Kidney (tissue), 14 donors: Measurements from ENCODE around the gene MKRN3. TPM values are rescaled to one million over a fixed set of nuclear protein-coding genes. Genes with fewer than 3 reads are reported as not detected.

Experiments
- DNase-seq, 5 donors: peaks; one replicate each; pipeline ENCODE4 v3.0.0-alpha.2; 2013 to 2020
- FAIRE-seq: peaks from 2 replicates; lab custom pipeline; 2012; peaks lifted over from hg19 to GRCh38; lab: Jason Lieb, UNC
- H3K27ac ChIP-seq, 2 donors: one replicate each; pipeline ENCODE4 v1.7.0; 2013; ENCODE audit warnings: low read depth in 2 of 2, low read length in 2 of 2, inconsistent platforms in 1 of 2
- H3K27me3 ChIP-seq: one replicate; pipeline ENCODE4 v1.7.1; 2013; ENCODE audit warnings: low read length, inconsistent platforms; ENCODE audit not compliant: control insufficient read depth, insufficient read depth
- H3K36me3 ChIP-seq, 3 donors: one replicate each; pipeline versions ENCODE4 v1.7.0 to v1.7.1; 2013; ENCODE audit warnings: low read length in 3 of 3, control low read depth in 1 of 3, inconsistent platforms in 1 of 3; ENCODE audit not compliant: insufficient read depth in 3 of 3, control insufficient read depth in 2 of 3
- H3K4me1 ChIP-seq, 3 donors: one replicate each; pipeline versions ENCODE4 v1.7.0 to v1.7.1; 2013; ENCODE audit warnings: low read length in 3 of 3, inconsistent platforms in 1 of 3, low read depth in 1 of 3; ENCODE audit not compliant: control insufficient read depth in 2 of 3, insufficient read depth in 2 of 3
- H3K4me3 ChIP-seq, 3 donors: one replicate each; pipeline versions ENCODE4 v1.7.0 to v1.8.1; 2013; ENCODE audit warnings: low read length in 3 of 3, control low read depth in 1 of 3, inconsistent platforms in 1 of 3
- H3K9ac ChIP-seq, 3 donors: one replicate each; pipeline versions ENCODE4 v1.7.0 to v1.7.1; 2013; ENCODE audit warnings: low read length in 3 of 3, control low read depth in 1 of 3, inconsistent platforms in 1 of 3
- H3K9me3 ChIP-seq, 3 donors: one replicate each; pipeline versions ENCODE4 v1.7.0 to v1.7.1; 2013; ENCODE audit warnings: low read length in 3 of 3, control low read depth in 1 of 3, inconsistent platforms in 1 of 3; ENCODE audit not compliant: control insufficient read depth in 2 of 3, insufficient read depth in 1 of 3
- intact Hi-C: fragments of 100-400 bp; cut with DNase I; formaldehyde crosslinking; loops from one replicate; pipeline ENCODE4 v1.11.1; 2022
- polyA plus RNA-seq: library from polyadenylated mRNA; stranded (reverse); fragments of 350-450 nt; fragmentation: Illumina TruSeq; extraction: RNeasy Lipid Tissue Mini Kit (QIAGEN cat#74804); gene quantifications from one replicate; pipeline ENCODE4 v1.2.3, GENCODE V29; 2014; ENCODE audit warnings: low read depth, low replicate concordance; ENCODE audit not compliant: insufficient read depth
- total RNA-seq: library from RNA; stranded (reverse); fragmentation: NEBNext Ultra II Directional; extraction: Animal tissue kit (Norgen Biotek cat#: 25700); gene quantifications from one replicate; pipeline ENCODE4 v1.2.1, GENCODE V29; 2021
- TF ChIP-seq, protein P1 (sequence below): IDR thresholded peaks from 3 replicates; pipeline ENCODE4 v1.5.1; 2012; ENCODE audit warnings: mild to moderate bottlenecking, moderate library complexity, borderline replicate concordance; ENCODE audit not compliant: insufficient read depth; ENCODE audit errors: extremely low read depth
- donor health status: control.
- donor health status: control.
- donor health status: control.
- donor health status: control.
- donor health status: control.
- donor health status: DM: yes; HTN: yes; CAD: no.
- donor health status: Normal renal cell carcinoma (clear cell type).

Gene MKRN3
- total and polyA plus RNA-seq, 2 donors from 2014 or later, result not detected

GRCh38 chr15:23599053-23599452 lies 33.6 kb downstream of the MKRN3 start:
- TF ChIP-seq, protein P1, sequence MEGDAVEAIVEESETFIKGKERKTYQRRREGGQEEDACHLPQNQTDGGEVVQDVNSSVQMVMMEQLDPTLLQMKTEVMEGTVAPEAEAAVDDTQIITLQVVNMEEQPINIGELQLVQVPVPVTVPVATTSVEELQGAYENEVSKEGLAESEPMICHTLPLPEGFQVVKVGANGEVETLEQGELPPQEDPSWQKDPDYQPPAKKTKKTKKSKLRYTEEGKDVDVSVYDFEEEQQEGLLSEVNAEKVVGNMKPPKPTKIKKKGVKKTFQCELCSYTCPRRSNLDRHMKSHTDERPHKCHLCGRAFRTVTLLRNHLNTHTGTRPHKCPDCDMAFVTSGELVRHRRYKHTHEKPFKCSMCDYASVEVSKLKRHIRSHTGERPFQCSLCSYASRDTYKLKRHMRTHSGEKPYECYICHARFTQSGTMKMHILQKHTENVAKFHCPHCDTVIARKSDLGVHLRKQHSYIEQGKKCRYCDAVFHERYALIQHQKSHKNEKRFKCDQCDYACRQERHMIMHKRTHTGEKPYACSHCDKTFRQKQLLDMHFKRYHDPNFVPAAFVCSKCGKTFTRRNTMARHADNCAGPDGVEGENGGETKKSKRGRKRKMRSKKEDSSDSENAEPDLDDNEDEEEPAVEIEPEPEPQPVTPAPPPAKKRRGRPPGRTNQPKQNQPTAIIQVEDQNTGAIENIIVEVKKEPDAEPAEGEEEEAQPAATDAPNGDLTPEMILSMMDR, result no peak
- H3K27ac ChIP-seq, result no peak overlapping the region
- no peak for DNase-seq
- no peaks in the 10 kb centered on the region for H3K27me3 ChIP-seq
- no peak overlapping the region for H3K9ac ChIP-seq
- no peaks in the 10 kb centered on the region for H3K9me3 ChIP-seq
- no peak for FAIRE-seq
- intact Hi-C loops, result no loop called here
- H3K4me3 ChIP-seq, result no peak overlapping the region
- H3K4me1 ChIP-seq, result no peaks in the 10 kb centered on the region
- no peaks in the 10 kb centered on the region for H3K36me3 ChIP-seq

DNA sequence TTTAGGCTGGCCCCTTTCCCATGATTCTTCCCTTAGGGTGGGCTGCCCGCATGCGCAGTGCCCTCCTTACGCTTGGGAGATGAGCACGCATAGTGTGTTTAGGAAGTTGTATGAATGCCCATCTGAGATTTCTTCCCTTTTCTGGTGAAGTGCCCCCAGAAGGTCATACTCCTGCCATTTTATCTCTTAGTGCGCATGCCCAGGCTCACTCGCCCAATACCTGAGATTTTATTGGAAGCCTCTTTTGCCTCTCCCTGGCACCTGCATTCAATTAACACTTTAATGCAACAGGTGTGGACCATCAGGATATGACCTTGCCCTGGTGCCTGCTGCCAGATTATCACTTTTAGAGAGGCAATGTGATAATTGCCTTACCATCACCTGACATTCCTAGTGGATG lies 36.6 kb downstream of the MKRN3 start:
- Histone ChIP-seq H3K36me3 (no peaks in the 10 kb centered on the region), H3K9ac (no peak overlapping the region), H3K4me3 (no peak overlapping the region), H3K27ac (no peak overlapping the region), H3K4me1 (no peaks in the 10 kb centered on the region), H3K9me3 (no peaks in the 10 kb centered on the region), H3K27me3 (no peaks in the 10 kb centered on the region)
- DNase-seq (no peak), FAIRE-seq (no peak)
- TF ChIP-seq, protein P1, result no peak
- intact Hi-C loops, result no loop called here

GRCh38 chr15:23606226-23606625 lies 40.8 kb downstream of the MKRN3 start:
- intact Hi-C loops, result no loop called here
- no peaks in the 10 kb centered on the region for H3K4me1 ChIP-seq
- FAIRE-seq, result no peak
- DNase-seq, result no peak
- H3K27me3 ChIP-seq, result no peaks in the 10 kb centered on the region
- H3K36me3 ChIP-seq, result no peaks in the 10 kb centered on the region
- H3K27ac ChIP-seq, result no peak overlapping the region
- no peak overlapping the region for H3K4me3 ChIP-seq
- H3K9me3 ChIP-seq, result no peaks in the 10 kb centered on the region
- TF ChIP-seq, protein P1, result no peak
- H3K9ac ChIP-seq, result no peak overlapping the region

DNA sequence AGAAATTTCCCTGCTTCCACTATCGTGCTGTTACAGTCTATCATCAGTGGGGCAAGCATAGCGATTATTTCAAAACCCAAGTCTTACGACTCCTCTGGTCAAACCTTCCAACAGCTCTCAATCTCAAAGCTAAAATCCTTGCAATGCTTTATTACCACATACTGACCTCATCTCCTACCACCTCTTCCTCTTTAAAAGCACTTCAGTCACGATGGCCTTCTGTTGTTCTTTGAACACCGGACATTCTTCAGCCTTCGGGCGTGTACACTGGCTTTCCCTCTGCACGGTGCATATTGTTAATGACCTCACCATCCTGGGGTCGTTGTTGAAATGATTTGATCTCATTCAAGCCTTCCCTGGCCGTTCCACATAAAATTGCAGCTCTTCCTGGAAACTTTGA lies 51.1 kb downstream of the MKRN3 start:
- intact Hi-C loops, result no loop called here
- no peaks in the 10 kb centered on the region for H3K36me3 ChIP-seq
- DNase-seq, result no peak
- H3K27me3 ChIP-seq, result no peaks in the 10 kb centered on the region
- no peak overlapping the region for H3K27ac ChIP-seq
- no peak for FAIRE-seq
- TF ChIP-seq, protein P1, result no peak
- H3K4me3 ChIP-seq, result no peak overlapping the region
- H3K4me1 ChIP-seq, result no peaks in the 10 kb centered on the region
- H3K9me3 ChIP-seq, result no peaks in the 10 kb centered on the region
- H3K9ac ChIP-seq, result no peak overlapping the region
